ENCODE measurements around the gene HOATZ. TPM values are rescaled to one million over a fixed set of nuclear protein-coding genes. Genes with fewer than 3 reads are reported as not detected.

The HOATZ gene
- total RNA-seq, 2 experiments from 2014 or later = not detected

GRCh38 chr11:111561306-111561705, 46.7 kb downstream of the HOATZ start:
- no peak overlapping the region for H3K4me3 Mint-ChIP-seq
- no peaks in the 10 kb centered on the region for H3K36me3 Mint-ChIP-seq
- DNase-seq (no peak), ATAC-seq (no peak)
- H3K27ac Mint-ChIP-seq = no peak overlapping the region
- CTCF ChIA-PET = interaction anchor here (0.5 to 1.5 kb wide), 3 partner anchors 19 to 283 kb away, joined by 3 read pairs; no protein-coding TSS in a partner anchor
- H3K4me1 Mint-ChIP-seq = no peaks in the 10 kb centered on the region
- H3K9me3 Mint-ChIP-seq (ENCODE audit: low read depth) = no peaks in the 10 kb centered on the region
- H3K27me3 Mint-ChIP-seq = peaks cover 11% of the 10 kb centered on the region

GRCh38 chr11:111561791-111562325, 47.3 kb downstream of the HOATZ start:
- H3K4me3 Mint-ChIP-seq = no peak overlapping the region
- CTCF ChIA-PET = interaction anchor here (0.5 to 1.4 kb wide), 3 partner anchors 8 to 218 kb away, joined by 3 read pairs; no protein-coding TSS in a partner anchor
- H3K36me3 Mint-ChIP-seq = no peaks in the 10 kb centered on the region

DNA sequence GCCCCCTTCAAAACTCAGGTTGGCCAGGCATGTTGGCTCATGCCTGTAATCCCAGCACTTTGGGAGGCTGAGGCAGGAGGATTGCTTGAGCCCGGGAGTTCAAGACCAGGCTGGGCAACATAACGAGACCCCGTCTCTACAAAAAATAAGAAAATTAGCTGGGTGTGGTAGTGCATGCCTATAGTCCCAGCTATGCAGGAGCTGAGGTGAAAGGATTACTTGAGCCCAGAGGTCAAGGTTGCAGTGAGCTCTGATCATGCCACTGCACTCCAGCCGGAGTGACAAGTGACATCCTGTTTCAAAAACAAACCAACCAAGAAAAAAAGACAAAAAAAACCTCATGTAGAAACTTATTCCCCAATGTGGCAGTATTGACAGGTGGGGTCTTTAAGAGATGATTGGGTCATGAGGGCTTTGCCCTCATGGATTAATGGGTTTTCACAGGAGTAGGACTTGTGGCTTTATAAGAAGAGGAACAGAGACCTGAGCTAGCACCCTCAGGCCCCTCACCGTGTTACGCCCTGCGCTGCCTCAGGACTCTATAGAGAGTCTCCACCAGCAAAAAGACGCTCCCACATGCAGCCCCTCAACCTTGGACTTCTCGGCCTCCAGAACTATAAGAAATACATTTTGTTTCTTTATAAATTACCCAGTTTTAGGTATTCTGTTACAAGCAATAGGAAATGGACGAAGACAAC, 48.3 kb downstream of the HOATZ start:
- ATAC-seq (no peak), DNase-seq (no peak)
- Mint-ChIP-seq H3K27me3 (peaks cover 11% of the 10 kb centered on the region), H3K36me3 (no peaks in the 10 kb centered on the region), H3K9me3 (ENCODE audit: low read depth) (no peaks in the 10 kb centered on the region), H3K4me1 (no peaks in the 10 kb centered on the region), H3K4me3 (no peak overlapping the region), H3K27ac (no peak overlapping the region)
- CTCF ChIA-PET = interaction anchor here (0.9 to 1.4 kb wide), 3 partner anchors 9 to 263 kb away, joined by 3 read pairs; no protein-coding TSS in a partner anchor

More at GRCh38 chr11:111561791-111562325, 47.3 kb downstream of the HOATZ start:
- Mint-ChIP-seq H3K27me3 (peaks cover 11% of the 10 kb centered on the region), H3K9me3 (ENCODE audit: low read depth) (no peaks in the 10 kb centered on the region), H3K27ac (no peak overlapping the region), H3K4me1 (no peaks in the 10 kb centered on the region)
- DNase-seq = no peak
- ATAC-seq = no peak

DNA sequence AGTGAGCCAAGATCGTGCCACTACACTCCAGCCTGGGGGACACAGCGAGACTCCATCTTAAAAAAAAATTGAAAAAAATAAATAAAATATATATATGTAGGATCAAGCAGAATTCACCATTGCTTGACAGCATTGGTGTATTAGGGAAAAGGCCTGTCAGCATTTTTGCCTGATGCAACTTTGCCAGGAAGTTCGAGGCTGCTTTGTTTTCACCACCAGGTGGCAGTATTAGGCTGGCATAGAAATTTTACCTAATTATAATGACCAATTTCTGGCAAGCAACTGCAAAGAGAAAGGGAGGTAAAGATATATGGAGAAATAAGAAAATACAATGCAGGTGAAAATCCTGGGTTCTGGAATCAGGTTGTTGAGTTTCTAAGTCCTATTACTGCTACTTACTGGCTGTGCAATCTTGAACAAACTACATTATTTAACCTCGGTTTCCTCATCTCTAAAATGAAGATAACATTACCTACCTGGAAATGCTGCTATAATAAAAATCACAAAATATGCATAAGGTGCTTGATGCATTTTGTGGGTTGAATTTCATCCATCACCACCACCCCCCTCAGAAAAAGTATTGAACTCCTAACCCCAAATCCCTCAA, 50.6 kb downstream of the HOATZ start:
- Mint-ChIP-seq H3K4me3 (no peak overlapping the region), H3K27ac (no peak overlapping the region), H3K27me3 (peaks cover 8% of the 10 kb centered on the region), H3K9me3 (ENCODE audit: low read depth) (no peaks in the 10 kb centered on the region), H3K4me1 (no peaks in the 10 kb centered on the region), H3K36me3 (no peaks in the 10 kb centered on the region)
- ATAC-seq (peak; percentile 23), DNase-seq (peak; percentile 70)
- CTCF ChIA-PET = interaction anchor here (1.0 to 1.8 kb wide), 3 partner anchors 14 to 214 kb away, joined by 3 to 6 read pairs (median 4); no protein-coding TSS in a partner anchor

- DNase-seq (no peak), ATAC-seq (no peak)
- CTCF ChIA-PET = interaction anchor here (1.0 to 2.3 kb wide), 5 partner anchors 15 to 275 kb away, joined by 3 to 9 read pairs (median 4); no protein-coding TSS in a partner anchor
- Mint-ChIP-seq H3K4me1 (no peaks in the 10 kb centered on the region), H3K4me3 (no peak overlapping the region), H3K27ac (no peak overlapping the region), H3K36me3 (no peaks in the 10 kb centered on the region), H3K27me3 (peaks cover 13% of the 10 kb centered on the region), H3K9me3 (ENCODE audit: low read depth) (no peaks in the 10 kb centered on the region)
Observed at GRCh38 chr11:111566324-111566723, 51.7 kb downstream of the HOATZ start.

DNA sequence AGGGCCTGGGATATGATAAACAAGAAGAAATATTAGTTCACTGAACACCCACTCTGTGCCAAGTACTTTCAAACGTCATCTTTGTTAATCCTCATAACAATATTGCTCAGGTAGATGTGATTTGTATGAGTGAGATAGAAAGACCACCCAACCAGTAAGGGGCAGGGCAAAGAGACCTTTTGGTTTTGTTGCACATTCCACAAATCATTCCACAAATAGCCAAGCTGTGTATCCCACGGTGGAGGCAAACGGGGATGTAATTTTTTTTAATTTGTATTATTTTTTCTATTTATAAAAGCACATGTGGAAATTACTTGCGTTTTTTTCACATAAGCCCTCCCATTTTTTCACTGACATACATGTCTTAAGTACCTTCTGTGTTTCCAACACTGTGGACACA, 54.9 kb downstream of the HOATZ start:
- H3K27me3 Mint-ChIP-seq = peaks cover 13% of the 10 kb centered on the region
- no peaks in the 10 kb centered on the region for H3K36me3 Mint-ChIP-seq
- no peaks in the 10 kb centered on the region for H3K9me3 Mint-ChIP-seq (ENCODE audit: low read depth)
- no peaks in the 10 kb centered on the region for H3K4me1 Mint-ChIP-seq
- no peak for ATAC-seq
- H3K27ac Mint-ChIP-seq = no peak overlapping the region
- CTCF ChIA-PET = no interaction called here
- DNase-seq = no peak
- no peak overlapping the region for H3K4me3 Mint-ChIP-seq

- Mint-ChIP-seq H3K36me3 (no peaks in the 10 kb centered on the region), H3K27ac (no peak overlapping the region), H3K27me3 (peaks cover 17% of the 10 kb centered on the region), H3K4me3 (no peak overlapping the region), H3K4me1 (no peaks in the 10 kb centered on the region), H3K9me3 (ENCODE audit: low read depth) (no peaks in the 10 kb centered on the region)
- no peak for ATAC-seq
- no peak for DNase-seq
- CTCF ChIA-PET = no interaction called here
Observed at GRCh38 chr11:111570796-111571195, 56.2 kb downstream of the HOATZ start.

DNA sequence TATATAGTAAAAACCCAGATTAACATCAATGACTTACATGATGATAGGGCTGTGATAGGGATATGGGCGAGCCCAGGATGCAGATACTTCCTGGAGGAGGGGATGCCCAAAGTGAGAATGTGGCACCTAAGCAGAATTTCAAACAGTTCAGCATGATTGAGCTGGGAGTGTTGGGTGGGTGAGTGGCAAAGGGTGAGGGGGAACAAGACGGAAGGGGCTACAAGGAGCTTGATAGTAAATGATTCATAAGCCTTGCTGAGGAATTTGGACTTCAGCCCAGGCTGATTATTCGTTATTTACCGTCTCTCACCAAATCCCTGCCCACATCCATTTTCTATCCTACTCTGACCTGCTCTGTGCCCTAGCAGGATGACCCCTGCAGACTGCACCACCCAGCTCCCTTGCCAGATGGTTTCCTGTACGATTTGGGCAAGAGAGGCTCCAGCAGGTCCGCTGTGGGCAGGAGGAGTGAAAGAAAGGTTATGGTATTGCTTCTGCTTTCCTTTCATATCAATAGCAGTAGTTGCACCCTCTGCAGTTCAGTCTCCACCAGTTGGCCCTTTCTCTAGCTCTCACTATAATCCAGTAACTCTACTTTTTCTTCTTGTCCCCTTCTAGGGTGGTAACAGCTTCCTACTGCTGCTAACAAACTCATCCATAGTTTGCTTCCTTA, 57.4 kb downstream of the HOATZ start:
- H3K27me3 Mint-ChIP-seq = peaks cover 17% of the 10 kb centered on the region
- no peaks in the 10 kb centered on the region for H3K4me1 Mint-ChIP-seq
- H3K36me3 Mint-ChIP-seq = no peaks in the 10 kb centered on the region
- ATAC-seq = no peak
- CTCF ChIA-PET = interaction anchor here (0.6 kb wide), 1 partner anchor 15 kb away, joined by 3 read pairs; no protein-coding TSS in a partner anchor
- H3K27ac Mint-ChIP-seq = no peak overlapping the region
- no peak overlapping the region for H3K4me3 Mint-ChIP-seq
- DNase-seq = no peak
- no peaks in the 10 kb centered on the region for H3K9me3 Mint-ChIP-seq (ENCODE audit: low read depth)

DNA sequence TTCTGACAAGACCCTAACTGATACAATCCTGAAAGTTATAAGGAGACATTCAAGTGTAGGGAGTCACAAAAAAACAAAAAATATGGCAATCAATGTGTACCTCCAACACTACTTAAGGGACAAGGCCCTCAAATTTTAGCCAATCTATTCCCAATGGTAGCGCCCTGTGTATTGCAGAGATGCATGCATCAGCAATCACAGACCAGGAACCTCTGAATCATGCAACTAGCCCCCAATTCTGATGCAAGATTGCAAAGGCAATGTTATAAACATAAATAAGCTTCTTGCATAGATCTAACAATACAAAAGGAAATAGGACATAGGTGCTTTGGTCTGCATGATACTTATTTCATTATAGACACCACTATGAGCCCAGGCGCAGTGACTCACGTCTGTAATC, 58.0 kb downstream of the HOATZ start:
- CTCF ChIA-PET = interaction anchor here (0.6 kb wide), 1 partner anchor 14 kb away, joined by 3 read pairs; no protein-coding TSS in a partner anchor

DNA sequence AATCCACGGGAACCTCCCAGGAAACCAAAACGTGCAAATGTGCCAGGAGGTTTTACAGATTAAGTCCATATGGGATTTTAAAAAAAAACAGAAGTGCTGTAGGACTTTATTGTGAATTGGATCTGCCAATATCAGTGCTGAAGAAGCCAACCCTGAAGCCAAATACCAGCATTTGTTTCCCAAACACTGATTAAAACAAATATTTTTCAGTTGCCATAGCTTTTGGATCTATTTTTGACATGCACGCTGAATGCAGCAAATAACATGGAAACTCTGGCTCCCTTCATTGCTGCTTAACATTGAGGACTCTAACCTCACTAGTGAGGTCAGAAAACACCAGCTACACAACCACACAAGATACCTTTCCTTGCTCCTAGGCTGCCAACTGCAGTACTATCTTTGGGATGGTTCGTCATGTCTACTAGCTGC, 59.3 kb downstream of the HOATZ start:
- Mint-ChIP-seq H3K4me3 (no peak overlapping the region), H3K27ac (no peak overlapping the region)

More for the DNA sequence above, 58.0 kb downstream of the HOATZ start:
- Mint-ChIP-seq H3K4me3 (no peak overlapping the region), H3K9me3 (ENCODE audit: low read depth) (no peaks in the 10 kb centered on the region), H3K4me1 (no peaks in the 10 kb centered on the region), H3K27ac (no peak overlapping the region), H3K27me3 (peaks cover 17% of the 10 kb centered on the region), H3K36me3 (no peaks in the 10 kb centered on the region)
- no peak for DNase-seq
- ATAC-seq = no peak

DNA sequence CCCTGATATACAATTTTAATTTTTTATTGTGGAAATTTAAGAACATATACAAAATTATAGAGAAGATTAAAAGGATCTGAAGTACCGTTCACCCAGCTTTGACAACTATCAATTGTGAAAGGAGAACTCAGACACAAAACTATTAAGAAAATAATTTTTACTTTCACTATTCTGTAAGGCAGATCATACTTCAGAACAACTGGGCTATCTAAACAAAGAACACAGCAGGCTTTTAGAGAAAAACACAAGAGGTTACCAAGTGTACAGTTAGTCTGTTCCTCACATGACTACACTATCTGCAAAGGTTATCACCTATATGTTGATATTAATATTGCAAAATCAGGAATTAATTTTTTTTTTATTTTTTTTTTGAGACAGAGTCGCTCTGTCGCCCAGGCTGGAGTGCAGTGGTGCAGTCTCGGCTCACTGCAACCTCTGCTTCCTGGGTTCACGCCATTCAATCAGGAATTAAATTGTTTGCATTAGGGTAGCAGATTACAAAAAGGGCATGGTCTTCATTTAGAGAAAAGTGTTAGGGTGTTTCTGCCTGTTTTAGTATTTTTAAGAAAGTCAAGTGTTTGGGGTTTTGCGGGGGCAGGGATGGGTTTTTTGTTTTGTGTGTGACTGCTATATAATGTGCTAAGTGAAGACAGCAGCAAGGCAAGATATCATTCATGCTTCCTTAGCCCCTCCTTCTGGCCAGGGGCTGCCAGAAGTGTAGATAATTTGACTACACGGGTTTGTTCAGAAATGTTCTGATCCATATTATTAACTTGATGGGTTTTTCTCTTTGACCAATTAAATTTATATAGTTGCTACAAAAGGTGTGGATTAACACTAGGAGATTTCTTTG, 60.0 kb downstream of the HOATZ start:
- ATAC-seq (peak; percentile 33), DNase-seq (no peak)
- CTCF ChIA-PET = interaction anchor here (0.9 to 1.0 kb wide), 2 partner anchors 12 to 203 kb away, joined by 3 read pairs; no protein-coding TSS in a partner anchor
- peaks cover 17% of the 10 kb centered on the region for H3K27me3 Mint-ChIP-seq
- H3K9me3 Mint-ChIP-seq (ENCODE audit: low read depth) = no peaks in the 10 kb centered on the region
- H3K36me3 Mint-ChIP-seq = no peaks in the 10 kb centered on the region
- H3K4me3 Mint-ChIP-seq = no peak overlapping the region
- H3K27ac Mint-ChIP-seq = no peak overlapping the region
- H3K4me1 Mint-ChIP-seq = no peaks in the 10 kb centered on the region

More for the DNA sequence above, 59.3 kb downstream of the HOATZ start:
- ATAC-seq = no peak
- H3K9me3 Mint-ChIP-seq (ENCODE audit: low read depth) = no peaks in the 10 kb centered on the region
- DNase-seq = no peak
- CTCF ChIA-PET = interaction anchor here (0.6 to 1.0 kb wide), 3 partner anchors 13 to 204 kb away, joined by 3 read pairs; no protein-coding TSS in a partner anchor
- H3K36me3 Mint-ChIP-seq = no peaks in the 10 kb centered on the region
- H3K27me3 Mint-ChIP-seq = peaks cover 17% of the 10 kb centered on the region
- H3K4me1 Mint-ChIP-seq = no peaks in the 10 kb centered on the region

DNA sequence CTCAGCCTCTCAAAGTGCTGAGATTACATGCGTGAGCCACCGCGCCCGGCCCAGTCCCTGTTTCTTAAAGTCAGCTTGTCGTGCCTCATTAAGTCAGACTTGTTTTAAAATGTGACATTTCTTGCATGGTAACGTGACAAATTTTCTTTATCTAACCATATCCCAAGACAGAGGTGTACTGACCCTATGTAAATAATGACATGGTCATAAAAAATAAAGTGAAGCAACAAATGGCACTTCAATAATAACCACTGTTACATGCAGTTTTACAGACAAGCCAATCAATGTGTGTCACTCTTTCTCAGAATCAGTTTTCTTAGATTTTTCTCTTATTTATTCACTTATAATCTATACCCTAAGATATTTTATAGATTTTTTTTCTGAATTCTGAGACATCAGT, 61.2 kb downstream of the HOATZ start:
- H3K9me3 Mint-ChIP-seq (ENCODE audit: low read depth) = no peaks in the 10 kb centered on the region
- H3K4me3 Mint-ChIP-seq = no peak overlapping the region
- H3K27ac Mint-ChIP-seq = no peak overlapping the region
- peaks cover 15% of the 10 kb centered on the region for H3K27me3 Mint-ChIP-seq
- no peaks in the 10 kb centered on the region for H3K36me3 Mint-ChIP-seq
- DNase-seq = no peak
- ATAC-seq = no peak
- CTCF ChIA-PET = no interaction called here
- H3K4me1 Mint-ChIP-seq = no peaks in the 10 kb centered on the region

Measured in activated CD8-positive, alpha-beta memory T cell treated with anti-CD3 and anti-CD28 coated beads, Interleukin-2, amount 10 ng/mL, durations not matched to agents 7 days and 5 days (primary cell).